GM23338 (cell line): ENCODE data around the gene PRRG1. TPM values are rescaled to one million over a fixed set of nuclear protein-coding genes. Genes with fewer than 3 reads are reported as not detected.

Experiments used
- ATAC-seq: fragments of 200-7000 bp; cut with Tn5 transposase; 3 replicates; pipeline ENCODE4 v1.9.1; 2020
- DNase-seq: peaks from one replicate; pipeline ENCODE4 v3.0.0-alpha.2; 2015; ENCODE audit warnings: low spot score
- H2AFZ ChIP-seq: fragments of 200-600 bp; sonication (generic); 2 replicates; pipeline ENCODE4 v1.8.0; 2016; ENCODE audit warnings: antibody characterized with exemption, mild to moderate bottlenecking, moderate library complexity
- H3F3A ChIP-seq: fragments of 200-600 bp; sonication (generic); replicated peaks from 2 replicates; pipeline ENCODE4 v1.8.0; 2017; ENCODE audit warnings: antibody characterized with exemption, mixed run types, low read depth
- H3K27ac ChIP-seq: fragments of 200-600 bp; sonication (generic); 2 replicates; pipeline ENCODE4 v1.6.1; 2016; ENCODE audit warnings: low read depth
- H3K27me3 ChIP-seq: fragments of 200-600 bp; sonication (generic); 2 replicates; pipeline ENCODE4 v1.8.0; 2016; ENCODE audit warnings: mild to moderate bottlenecking, mixed run types, moderate library complexity; ENCODE audit not compliant: insufficient read depth
- H3K36me3 ChIP-seq: fragments of 200-600 bp; sonication (generic); 2 replicates; pipeline ENCODE4 v1.8.0; 2016; ENCODE audit warnings: mild to moderate bottlenecking; ENCODE audit not compliant: insufficient read depth
- H3K4me1 ChIP-seq: fragments of 200-600 bp; sonication (generic); 2 replicates; pipeline ENCODE4 v1.8.0; 2016; ENCODE audit warnings: mild to moderate bottlenecking, moderate library complexity; ENCODE audit not compliant: insufficient read depth
- H3K4me2 ChIP-seq: fragments of 200-600 bp; sonication (generic); 2 replicates; pipeline ENCODE4 v1.7.1; 2017; ENCODE audit warnings: mixed run types
- H3K4me3 ChIP-seq: fragments of 200-600 bp; sonication (generic); 2 replicates; pipeline ENCODE4 v1.6.1; 2016; ENCODE audit warnings: mixed run types
- H3K79me2 ChIP-seq: fragments of 200-600 bp; sonication (generic); replicated peaks from 2 replicates; pipeline ENCODE4 v1.8.0; 2017; ENCODE audit warnings: mild to moderate bottlenecking; ENCODE audit not compliant: insufficient read depth
- H3K9me2 ChIP-seq: fragments of 200-600 bp; sonication (generic); 2 replicates; pipeline ENCODE4 v1.8.0; 2017; ENCODE audit not compliant: insufficient read depth
- H4K20me1 ChIP-seq: fragments of 200-600 bp; sonication (generic); replicated peaks from 2 replicates; pipeline ENCODE4 v1.8.0; 2017; ENCODE audit warnings: mild to moderate bottlenecking; ENCODE audit not compliant: insufficient read depth
- H3K27ac Mint-ChIP-seq: 2 replicates; pipeline ENCODE4 v1.8.0; 2020; ENCODE audit warnings: inconsistent platforms, mild to moderate bottlenecking, moderate library complexity, mixed read lengths
- H3K27me3 Mint-ChIP-seq: 3 replicates; pipeline ENCODE4 v1.8.0; 2022; ENCODE audit warnings: low read depth, mild to moderate bottlenecking, moderate library complexity, mixed read lengths, inconsistent platforms; ENCODE audit not compliant: insufficient read depth, poor library complexity
- H3K36me3 Mint-ChIP-seq: 3 replicates; pipeline ENCODE4 v1.8.0; 2021; ENCODE audit warnings: low read depth, mild to moderate bottlenecking, inconsistent platforms, moderate library complexity, mixed read lengths
- H3K4me1 Mint-ChIP-seq: 3 replicates; pipeline ENCODE4 v1.8.0; 2020; ENCODE audit warnings: mild to moderate bottlenecking, inconsistent platforms, mixed read lengths
- H3K4me3 Mint-ChIP-seq: 3 replicates; pipeline ENCODE4 v1.8.0; 2021; ENCODE audit warnings: moderate library complexity, mild to moderate bottlenecking, inconsistent platforms, mixed read lengths
- H3K9me3 Mint-ChIP-seq: 3 replicates; pipeline ENCODE4 v1.8.0; 2020; ENCODE audit warnings: moderate library complexity, mild to moderate bottlenecking, inconsistent platforms, mixed read lengths
- CREB1 ChIP-seq: fragments of 250-450 bp; sonication (Bioruptor Pico); IDR thresholded peaks from 2 replicates; pipeline ENCODE4 v1.5.0; 2020; ENCODE audit warnings: low read depth, mild to moderate bottlenecking, moderate library complexity
- CTCF ChIP-seq, 2 experiments: fragments of 200-600 bp in 1 of 2; sonication (generic) in 1 of 2; conservative IDR thresholded peaks; 2 replicates each; pipeline versions ENCODE4 v1.5.1 to v1.6.1; 2016 to 2017; ENCODE audit warnings: antibody characterized with exemption in 2 of 2, low read depth in 2 of 2, mild to moderate bottlenecking in 2 of 2, moderate library complexity in 1 of 2
- ETS1 ChIP-seq: IDR thresholded peaks from 2 replicates; pipeline ENCODE4 v1.6.1; 2016; ENCODE audit warnings: antibody characterized with exemption
- EZH2 ChIP-seq: fragments of 200-600 bp; sonication (generic); IDR thresholded peaks from one replicate; pipeline ENCODE4 v1.8.0; 2017; ENCODE audit warnings: antibody characterized with exemption, mild to moderate bottlenecking, low read depth; ENCODE audit not compliant: unreplicated experiment
- EZH2phosphoT487 ChIP-seq: fragments of 200-600 bp; sonication (generic); IDR thresholded peaks from one replicate; pipeline ENCODE4 v1.8.1; 2018; ENCODE audit warnings: antibody characterized with exemption; ENCODE audit not compliant: unreplicated experiment
- NANOG ChIP-seq: IDR thresholded peaks from 2 replicates; pipeline ENCODE4 v1.6.1; 2016; ENCODE audit warnings: antibody characterized with exemption, borderline replicate concordance
- POLR2AphosphoS5 ChIP-seq: IDR thresholded peaks from 2 replicates; pipeline ENCODE4 v1.6.1; 2016; ENCODE audit warnings: antibody characterized with exemption, low read depth
- REST ChIP-seq: IDR thresholded peaks from one replicate; pipeline ENCODE4 v1.6.1; 2018; ENCODE audit warnings: antibody characterized with exemption; ENCODE audit not compliant: unreplicated experiment
- STAT1 ChIP-seq: IDR thresholded peaks from one replicate; pipeline ENCODE4 v1.6.1; 2016; ENCODE audit warnings: antibody characterized with exemption; ENCODE audit not compliant: unreplicated experiment
- ZNF114 ChIP-seq: fragments of 250-450 bp; sonication (Bioruptor Pico); IDR thresholded peaks from 2 replicates; pipeline ENCODE4 v1.5.0; 2020; ENCODE audit warnings: mild to moderate bottlenecking, moderate library complexity
- ZNF331 ChIP-seq: fragments of 250-450 bp; sonication (Bioruptor Pico); IDR thresholded peaks from 2 replicates; pipeline ENCODE4 v1.5.0; 2020; ENCODE audit warnings: low read depth, mild to moderate bottlenecking, moderate library complexity
- polyA plus RNA-seq: library from polyadenylated mRNA; unstranded; fragments of >200 nt; fragmentation: Nextera tagmentation; extraction: Ambion mirVana; gene quantifications from 2 replicates; pipeline ENCODE4 v1.2.1, GENCODE V29; 2016
- total RNA-seq: library from RNA; depleted of rRNA; stranded (reverse); fragments of >200 nt; shearing (Covaris generic); gene quantifications from 2 replicates; pipeline ENCODE4 v1.2.3, GENCODE V29; 2014

PRRG1 gene
- total and polyA plus RNA-seq, 2 experiments from 2014 or later, result 3.8 to 10.8 TPM

GRCh38 chrX:37409278-37409677, 60.1 kb downstream of the PRRG1 start:
- Histone ChIP-seq H3K27ac (no peak overlapping the region), H3K4me3 (no peak overlapping the region), H3K27me3 (no peaks in the 10 kb centered on the region), H4K20me1 (no peaks in the 10 kb centered on the region), H3K79me2 (no peaks in the 10 kb centered on the region; the same call in 1 of the 2 replicates), H3K36me3 (no peaks in the 10 kb centered on the region), H2AFZ (no peak overlapping the region), H3K9me2 (no peaks in the 10 kb centered on the region), H3K4me2 (no peak overlapping the region), H3K4me1 (peaks cover 15% of the 10 kb centered on the region), H3F3A (no peaks in the 10 kb centered on the region)
- Mint-ChIP-seq H3K9me3 (no peaks in the 10 kb centered on the region), H3K27me3 (peaks cover 2% of the 10 kb centered on the region), H3K27ac (no peak overlapping the region), H3K4me1 (peaks cover 13% of the 10 kb centered on the region), H3K4me3 (no peak overlapping the region), H3K36me3 (peaks cover 8% of the 10 kb centered on the region; the same call in 2 of the 3 replicates)
- TF ChIP-seq POLR2AphosphoS5, result no peak
- TF ChIP-seq ETS1, result no peak
- no peak for TF ChIP-seq CTCF (conservative IDR thresholded peaks at IDR 0.05; ENCODE audit: low read depth in 2 of 2)
- no peak for TF ChIP-seq ZNF114
- no peak for TF ChIP-seq REST
- TF ChIP-seq NANOG, result no peak
- TF ChIP-seq ZNF331 (CRISPR knock-in tag), result no peak
- no peak for TF ChIP-seq EZH2phosphoT487
- no peak for TF ChIP-seq EZH2
- TF ChIP-seq CREB1 (CRISPR knock-in tag), result no peak
- TF ChIP-seq STAT1, result no peak
- ATAC-seq (no peak), DNase-seq (no peak)
